T-helper 1 cell treated with Interleukin-12 subunit alpha and Interleukin-12 subunit beta and Interleukin-4 antibody, amounts not matched to agents 30 ng/mL and 1 ng/mL, for 36 hours (primary cell): ENCODE data around the gene LRTM2. TPM values are rescaled to one million over a fixed set of nuclear protein-coding genes. Genes with fewer than 3 reads are reported as not detected.

Experiments used
- intact Hi-C: fragments of 100-400 bp; cut with micrococcal nuclease; formaldehyde crosslinking; loops from one replicate; pipeline ENCODE4 v1.15.1; 2024
- total RNA-seq: library from RNA; stranded (reverse); gene quantifications from 2 replicates; pipeline ENCODE4 v1.2.3, GENCODE V29; 2022

Gene LRTM2
- total RNA-seq, 1 donor from 2014 or later, result not detected

DNA sequence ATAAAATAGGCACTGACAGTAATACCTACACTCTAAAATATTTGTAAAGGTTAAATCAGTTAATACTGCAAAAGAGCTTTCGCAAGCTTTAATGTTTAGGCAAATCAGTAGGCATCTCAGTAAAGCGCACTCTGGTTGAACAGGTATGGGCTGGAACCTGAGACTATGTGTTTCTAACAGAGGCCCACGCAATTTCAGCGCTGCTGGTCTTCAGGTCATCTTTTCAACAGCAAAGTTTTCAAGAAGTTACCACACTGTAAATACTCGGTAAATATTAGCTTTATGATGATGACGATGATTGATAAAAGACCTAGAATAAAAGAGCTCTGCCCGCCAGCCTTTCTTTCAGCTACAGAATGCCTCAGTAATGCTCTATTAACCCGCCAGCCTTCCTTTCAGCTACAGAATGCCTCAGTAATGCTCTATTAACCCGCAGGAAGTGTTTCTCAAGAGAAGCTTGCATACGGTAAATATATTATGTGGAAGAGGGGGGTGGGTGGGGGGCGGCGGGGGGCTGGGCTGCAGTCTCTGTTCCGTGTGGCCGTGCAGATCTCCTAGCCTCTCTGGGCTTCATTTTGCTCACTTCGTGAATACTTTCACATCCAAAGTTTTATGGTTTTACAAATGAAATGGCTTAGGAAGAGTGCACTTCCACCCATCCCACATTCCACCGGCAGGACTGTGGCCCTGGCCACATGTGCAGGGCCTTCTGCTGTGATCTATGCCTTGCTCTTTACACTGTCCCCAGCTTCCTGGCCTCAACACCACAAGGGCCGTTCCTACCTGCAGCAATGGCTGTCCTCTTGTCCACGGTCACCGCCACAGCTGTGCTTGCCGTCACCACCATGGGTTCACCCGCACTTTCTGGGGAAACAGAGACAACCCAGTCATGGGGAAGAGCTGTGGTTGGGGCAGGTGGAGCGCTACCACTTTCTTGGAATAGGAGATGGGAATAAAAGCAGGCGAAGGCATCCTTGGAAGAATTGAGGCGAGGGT lies 19.9 kb downstream of the LRTM2 start:
- intact Hi-C loops, result no loop called here

DNA sequence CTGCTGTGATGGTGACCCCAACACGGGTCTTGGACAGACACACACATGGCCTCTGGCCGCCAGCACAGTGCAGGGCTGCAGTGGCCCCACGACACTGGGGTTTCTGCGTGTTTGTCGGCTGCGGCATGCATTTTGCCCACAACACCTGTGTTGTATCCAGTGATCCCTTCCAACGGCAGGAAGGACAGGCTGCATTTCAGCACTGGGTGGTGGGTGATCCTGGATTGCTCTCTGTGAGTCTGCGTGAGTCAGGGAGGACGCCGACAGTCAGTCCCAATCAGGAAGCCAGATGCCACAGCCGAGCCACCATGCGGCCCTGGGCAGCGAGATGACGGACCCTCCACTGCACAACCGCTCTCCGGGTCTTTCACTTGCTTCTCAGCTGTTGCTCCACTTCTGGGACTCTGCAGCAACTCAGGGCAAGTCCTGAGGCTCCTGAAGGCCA lies 20.6 kb downstream of the LRTM2 start:
- intact Hi-C loops, result no loop called here

DNA sequence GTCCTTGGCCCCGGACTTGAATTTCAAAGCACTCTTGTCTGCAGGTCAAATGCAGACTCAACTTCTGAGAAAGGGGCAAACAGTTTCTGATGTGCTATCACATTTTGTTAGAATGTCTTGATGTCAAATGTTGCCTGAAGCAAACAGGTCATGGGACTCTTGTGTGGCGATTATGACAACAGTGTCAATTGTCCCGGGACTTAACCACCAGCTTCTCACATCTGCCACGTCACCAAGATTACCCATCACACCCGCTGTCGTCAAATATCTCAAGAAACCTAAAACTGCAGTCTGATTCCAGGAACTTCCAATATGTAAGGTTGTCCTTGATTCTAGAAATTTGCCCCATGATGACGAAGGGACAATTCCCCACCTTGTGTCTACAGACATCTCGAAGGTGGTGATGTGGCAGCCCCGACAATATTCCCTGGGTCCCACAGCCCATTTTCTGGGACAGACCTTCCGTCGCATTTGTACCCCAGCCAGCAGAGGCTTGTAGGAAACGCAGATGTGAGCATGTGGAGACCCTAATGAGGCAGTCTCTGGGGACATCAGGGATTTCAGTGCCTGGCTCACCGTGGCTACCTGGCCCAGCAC lies 21.3 kb downstream of the LRTM2 start:
- intact Hi-C loops, result no loop called here

DNA sequence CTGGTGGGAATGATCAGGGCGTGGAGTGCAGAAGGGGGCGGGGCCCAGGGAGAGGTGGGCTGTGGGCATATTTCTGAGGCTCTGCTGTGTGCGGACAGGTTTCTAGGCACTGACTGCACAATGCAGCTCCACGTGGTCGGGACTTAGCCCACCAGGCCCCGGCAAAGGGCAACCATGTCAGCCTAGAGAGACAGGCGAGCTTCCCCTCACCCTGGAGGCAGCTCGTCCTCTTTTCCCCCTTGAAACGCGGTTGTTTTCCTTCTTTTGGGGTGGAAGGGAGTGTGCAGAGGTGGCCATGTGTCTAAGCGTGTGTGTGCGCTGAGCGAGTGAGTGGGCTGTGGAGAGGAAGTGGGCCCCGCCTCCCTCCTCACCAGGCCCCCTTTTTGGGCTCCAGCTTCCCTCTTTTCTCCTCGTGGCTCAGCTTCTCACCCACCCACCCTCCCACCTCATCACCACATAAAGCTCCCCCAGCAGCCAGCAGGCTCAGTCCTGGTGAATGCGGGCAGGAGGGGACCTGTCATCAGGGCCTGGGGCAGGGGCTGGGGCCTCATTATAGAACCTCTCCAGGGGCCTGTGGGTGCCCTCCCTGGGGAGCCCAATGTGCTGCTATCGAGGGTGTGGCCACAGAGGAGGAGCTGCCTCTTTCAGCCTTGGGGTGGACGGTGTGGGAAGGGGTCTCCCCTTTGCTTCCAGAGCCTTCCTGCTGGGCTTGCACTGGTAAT lies 22.0 kb downstream of the LRTM2 start:
- intact Hi-C loops, result no loop called here

DNA sequence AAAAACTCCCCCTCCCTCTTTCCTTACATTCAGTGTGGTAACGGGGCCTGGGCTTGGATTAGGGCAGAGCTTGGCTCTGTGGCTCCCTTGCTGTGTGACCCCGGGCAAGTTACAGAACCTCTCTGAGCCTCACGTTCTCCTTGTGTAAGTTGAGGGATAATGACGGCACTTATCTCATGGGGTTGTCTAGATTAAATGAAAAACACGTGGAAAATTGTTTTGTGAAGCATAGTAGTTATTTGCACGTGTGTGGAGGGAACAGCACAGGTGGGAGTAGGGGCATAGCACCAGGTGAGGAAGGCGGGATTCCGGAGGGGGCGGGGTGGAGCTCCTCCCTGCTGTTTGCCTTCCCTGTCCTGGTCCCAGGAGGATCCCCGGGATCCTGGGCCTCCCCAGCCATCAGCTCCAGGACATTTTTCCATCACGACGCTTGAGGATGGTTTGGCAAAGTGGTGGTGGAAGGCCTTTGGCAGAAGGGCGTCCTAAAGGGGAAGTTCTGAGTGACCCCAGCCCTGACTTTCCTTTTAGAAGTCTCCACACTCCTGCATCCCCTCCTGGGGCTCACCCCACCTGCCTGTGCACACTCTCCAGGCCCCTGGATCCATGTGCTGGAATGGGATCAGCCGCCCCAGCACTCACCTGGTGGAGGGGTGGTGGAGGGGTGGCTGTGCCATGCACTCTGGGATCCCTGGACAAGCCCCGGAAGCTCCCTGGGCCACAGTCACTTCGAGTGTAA lies 22.7 kb downstream of the LRTM2 start:
- intact Hi-C loops, result no loop called here

DNA sequence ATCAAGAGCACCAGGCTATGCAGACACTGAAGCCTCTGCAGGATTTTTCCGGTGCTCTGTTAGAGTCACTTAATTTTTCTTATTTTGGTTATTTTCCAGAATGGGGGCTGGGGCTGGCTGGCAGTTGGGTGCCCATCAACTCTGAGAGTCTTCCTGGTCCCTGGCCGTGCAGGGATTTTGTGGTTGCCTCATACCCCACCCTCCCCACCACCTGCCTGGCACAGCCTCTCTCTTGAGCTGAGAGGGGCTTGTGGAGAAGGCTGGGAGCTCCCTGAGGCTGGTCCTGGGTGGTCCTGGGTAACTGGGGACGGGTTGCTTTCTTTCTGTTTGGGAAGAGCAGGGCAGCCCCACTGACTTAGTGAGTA lies 23.3 kb downstream of the LRTM2 start:
- intact Hi-C loops, result no loop called here

DNA sequence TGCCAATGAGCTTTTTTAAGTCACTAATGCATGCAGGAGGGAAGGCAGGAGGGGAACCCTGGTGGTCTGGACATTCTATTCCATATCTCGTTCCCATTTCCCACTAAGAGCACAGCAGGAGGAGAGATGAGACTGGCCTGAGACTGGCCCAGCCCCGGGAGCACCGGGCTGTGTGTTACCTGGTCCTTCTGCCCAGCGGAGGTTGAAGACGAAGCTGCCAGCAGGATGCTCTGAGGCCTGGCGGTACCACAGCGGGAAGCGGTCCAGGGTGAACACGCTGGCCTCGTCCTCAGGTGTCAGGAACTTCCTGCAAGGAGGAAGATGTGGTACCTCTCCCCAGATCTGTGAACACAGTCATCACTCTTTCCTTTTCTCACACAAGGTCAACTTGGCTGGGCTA lies 23.9 kb downstream of the LRTM2 start:
- intact Hi-C loops, result no loop called here

DNA sequence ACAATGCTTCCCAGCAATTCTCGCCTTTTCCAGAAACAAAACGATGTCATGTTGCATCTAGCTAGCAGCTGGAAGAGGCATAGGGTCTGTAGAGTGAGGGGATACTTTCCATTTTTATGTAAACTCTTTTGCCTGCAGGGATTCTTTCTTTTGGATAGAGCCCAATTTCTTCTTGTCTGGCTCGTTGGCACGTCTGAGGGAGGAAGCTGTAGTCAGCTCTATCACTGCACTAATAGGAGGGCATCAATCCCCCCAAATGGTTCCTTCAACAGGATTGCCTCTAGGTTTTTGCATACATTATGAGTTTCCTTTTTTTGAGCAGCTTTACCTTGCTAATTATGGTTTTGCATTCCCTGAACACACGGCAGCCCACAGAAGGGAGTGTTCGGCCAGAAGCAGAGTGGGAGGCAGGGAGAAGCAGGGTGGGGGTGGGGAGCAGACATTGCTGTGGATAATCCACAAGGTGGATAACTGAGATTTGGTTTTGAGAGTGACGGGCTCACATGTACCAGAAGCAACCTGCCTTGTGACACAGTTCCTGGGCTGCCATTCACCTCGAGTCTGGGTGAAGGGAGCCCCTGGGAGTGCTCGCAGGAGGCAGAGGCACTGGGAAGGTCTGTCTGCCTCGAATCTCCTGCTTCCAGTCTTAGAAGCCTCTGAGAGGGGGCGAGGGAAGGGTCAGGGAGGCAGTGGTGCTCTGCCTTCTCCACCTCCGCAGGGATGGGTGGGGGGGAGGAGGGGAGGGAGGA lies 24.5 kb downstream of the LRTM2 start:
- intact Hi-C loops, result no loop called here

DNA sequence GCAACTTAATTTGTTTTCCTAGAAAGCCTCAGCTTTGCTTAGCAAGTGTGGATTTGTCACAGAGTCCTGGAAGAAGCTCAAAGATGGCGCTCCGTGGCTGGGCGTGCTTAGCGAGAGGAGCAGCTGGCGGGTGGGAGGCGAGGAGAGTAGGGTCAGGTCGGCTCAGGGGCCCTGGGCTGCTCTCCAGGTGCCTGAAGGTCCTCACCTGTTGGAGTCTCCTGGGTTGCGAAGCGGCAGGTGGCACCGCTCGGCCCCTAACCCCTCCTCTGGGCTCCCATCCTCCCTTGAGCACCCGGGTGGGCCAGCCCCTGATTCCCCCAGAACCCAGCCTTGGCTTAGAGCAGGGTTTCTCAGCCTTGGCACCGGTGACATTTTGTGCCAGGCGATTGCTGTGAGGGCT lies 25.1 kb downstream of the LRTM2 start:
- intact Hi-C loops, result no loop called here

DNA sequence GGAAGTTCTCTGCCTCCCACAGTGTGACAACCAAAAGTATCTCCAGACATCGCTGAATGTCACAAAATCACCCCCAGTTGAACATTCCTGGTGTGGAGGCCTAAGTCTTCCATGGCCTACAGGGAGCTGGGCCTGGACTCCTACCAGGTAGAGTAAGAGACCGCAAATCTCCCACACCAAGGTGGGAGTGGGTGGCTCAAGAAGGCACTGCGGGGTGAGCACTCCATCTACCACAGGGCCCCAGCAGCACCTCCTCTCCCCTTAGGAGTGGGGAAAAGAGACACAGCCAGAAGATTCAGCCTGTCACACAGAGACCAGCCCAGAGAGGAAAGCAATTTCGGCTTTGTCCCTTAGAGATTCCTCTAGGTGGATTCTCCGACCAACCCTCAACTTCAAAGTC lies 25.5 kb downstream of the LRTM2 start:
- intact Hi-C loops, result no loop called here

DNA sequence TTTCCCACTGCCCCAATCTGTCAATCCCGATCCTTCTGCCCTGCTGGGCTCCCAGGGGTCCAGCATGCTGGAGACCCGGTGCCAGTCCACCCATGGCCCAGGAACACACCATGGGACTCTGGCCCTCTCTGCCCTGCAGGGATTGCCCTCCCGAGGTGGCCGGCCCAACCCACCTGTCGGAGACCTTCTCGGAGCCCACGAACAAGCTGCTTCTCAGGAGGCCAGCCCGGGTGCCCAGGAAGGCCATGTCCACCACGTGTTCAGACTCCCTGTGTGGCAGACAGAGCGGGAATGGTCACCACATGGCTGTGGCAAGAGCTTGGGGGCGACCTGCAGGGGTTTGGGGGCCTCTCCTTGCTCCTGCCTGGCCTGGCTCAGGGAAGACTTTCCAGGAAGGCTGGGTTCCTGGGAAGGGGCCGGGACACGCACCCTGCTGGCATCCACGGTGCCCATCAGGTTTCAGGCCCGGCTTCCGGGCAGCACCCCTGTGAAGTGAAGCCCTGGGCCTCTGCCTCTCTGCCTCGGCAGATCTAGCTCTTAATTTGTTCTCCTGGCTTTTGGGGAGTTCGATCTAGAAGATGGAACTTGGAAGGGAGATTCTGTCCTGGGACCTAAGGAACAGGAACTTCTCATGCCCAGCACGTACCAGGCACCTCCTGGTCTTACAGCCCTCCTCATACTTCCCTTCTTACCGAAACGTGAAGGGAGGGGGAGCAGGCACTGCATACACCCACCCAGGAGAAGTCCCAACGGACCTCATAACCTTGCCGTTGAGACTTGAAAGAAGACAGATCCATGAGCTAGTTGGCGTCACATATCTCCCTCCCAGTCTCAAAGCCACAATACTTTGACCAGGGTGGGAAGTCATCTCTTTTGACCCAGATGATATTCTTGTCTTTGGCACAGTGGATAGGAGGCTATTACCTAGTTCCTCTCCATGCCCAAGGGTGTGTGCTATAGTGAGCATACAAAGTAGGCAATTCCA lies 26.3 kb downstream of the LRTM2 start:
- intact Hi-C loops, result no loop called here

DNA sequence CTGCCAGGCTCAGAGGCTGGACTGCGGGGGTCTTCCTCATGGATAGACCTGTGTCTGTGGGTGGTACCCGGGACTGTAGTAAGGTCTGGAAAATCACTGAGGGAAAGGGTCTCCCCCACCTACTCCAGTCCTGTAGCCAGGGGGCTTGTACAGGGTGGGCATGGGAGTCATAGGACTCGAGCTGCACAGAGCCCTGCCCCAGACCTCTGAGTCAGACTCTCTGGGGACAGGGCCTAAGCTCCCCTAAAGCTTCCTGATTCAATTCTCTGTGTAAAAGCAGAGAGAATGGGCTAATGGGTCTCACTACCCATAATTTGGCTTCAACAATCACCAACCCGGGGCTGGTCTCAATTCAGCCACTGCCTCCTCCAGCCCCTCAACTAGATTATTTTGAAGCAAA lies 27.0 kb downstream of the LRTM2 start:
- intact Hi-C loops, result no loop called here

DNA sequence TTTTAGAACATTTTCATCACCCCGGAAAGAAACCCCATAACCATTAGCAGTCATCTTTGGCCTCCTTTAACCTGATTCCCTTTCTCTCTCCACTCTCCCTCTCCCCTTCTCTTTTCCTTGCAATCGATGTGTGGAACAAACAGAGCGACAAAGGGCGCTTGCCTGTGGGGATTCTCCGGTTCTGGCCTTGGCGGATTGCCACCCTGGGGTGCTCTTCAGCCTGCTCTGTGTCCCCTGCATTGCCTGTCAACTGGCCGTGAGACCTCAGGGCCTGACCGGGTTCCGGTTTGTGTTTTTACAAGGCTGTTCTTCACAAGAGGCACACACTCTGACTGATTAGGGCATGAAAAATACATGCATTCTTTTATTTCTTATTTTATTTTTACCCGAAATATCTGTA lies 27.8 kb downstream of the LRTM2 start:
- intact Hi-C loops, result no loop called here

DNA sequence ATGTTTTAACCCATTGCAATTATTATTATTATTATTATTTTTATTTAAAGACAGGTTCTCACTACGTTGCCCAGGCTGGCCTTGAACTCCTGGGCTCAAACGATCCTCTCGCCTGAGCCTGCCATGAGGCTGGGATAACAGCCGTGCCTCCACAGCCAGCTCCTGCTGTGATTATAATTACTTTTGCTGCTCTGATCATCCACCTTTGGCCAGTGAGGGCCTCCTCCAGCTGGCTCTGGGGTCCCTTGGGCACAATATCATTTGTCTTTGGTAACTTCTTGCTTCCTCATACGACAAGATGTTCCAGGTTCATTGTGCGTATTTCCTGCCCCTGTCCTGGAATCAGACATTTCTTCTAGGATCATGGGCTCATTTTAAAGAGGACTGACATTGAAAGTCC lies 28.4 kb downstream of the LRTM2 start:
- intact Hi-C loops, result no loop called here

DNA sequence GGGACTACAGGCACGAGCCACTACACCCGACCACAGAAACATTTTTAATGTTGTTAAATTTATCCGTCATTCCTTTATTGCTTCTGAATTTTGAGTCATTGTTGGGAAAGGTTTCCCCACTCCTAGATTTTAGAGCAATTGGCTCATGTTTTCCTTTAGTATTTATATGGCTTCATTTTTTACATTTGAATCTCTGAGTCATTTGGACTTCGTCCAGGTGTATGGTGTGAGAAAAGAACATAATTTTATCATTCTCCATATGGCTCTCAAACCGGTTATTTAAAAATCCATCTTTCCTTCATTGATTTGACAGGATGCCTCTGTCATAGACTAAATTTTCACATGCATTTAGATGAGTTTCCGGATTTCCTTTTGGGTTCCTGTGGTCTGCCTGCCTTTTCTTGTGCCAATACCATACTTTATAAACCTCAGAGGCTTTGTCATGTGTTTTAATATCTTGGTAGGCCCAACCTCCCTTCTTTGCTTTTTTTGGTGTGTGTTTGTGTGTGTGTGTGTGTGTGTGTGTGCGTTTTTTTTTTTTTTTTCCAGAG lies 30.9 kb downstream of the LRTM2 start:
- intact Hi-C loops, result no loop called here

DNA sequence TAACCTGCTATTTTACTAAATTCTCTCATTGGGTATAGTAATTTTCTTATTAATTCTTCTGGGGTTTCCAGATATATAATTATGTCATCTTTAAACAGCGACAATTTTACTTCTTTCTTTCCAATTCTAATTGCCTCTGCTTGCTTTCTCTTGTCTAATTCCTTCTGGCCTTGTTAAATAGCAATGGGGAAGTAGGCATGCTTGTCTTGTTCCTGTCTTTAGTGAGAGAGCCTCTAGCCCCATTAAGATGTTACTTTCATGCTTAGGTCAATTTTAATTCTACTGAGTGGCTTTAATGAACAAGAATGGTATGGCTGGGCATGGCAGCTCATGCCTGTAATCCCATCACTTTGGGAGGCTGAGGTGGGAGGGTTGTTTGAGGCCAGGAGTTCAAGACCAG lies 31.7 kb downstream of the LRTM2 start:
- intact Hi-C loops, result no loop called here

DNA sequence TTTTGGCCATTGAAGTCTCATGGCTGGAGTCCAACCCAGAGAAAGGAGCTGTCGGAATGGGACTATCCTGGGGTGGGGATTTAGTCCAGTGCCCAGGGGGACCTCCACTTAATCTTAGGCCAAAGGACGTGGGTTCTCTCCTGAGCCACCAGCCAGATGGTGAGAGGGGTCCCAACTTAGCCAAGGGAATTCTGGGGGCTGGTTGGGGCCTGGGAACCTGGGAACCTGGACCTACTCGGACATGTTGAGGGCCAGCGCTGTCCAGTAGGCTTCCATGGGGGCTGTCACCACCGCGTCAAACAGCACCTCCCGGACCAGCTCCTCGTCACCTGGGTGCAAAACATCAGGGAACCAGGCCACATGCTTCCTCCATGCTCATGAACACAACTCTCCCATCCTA lies 33.4 kb downstream of the LRTM2 start:
- intact Hi-C loops, result no loop called here

DNA sequence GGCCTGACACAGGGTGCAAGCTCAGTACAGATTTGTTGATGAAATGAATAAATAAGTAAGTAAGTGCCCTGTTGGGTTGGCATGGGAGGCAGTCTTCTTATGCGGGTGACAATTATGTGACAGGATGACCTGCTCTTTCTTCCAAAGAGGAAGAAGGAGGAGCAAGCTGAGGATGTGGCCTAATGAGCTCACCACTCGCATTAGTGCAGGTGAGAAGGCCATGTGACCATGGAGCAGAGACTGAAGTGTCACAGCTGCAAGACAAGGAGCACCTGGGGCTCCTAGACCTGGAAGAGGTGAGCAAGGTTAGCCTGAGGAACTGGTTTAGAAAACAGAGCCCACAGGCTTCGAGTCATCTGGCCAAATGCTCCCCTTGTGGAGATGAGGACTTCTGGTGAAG lies 34.9 kb downstream of the LRTM2 start:
- intact Hi-C loops, result no loop called here

DNA sequence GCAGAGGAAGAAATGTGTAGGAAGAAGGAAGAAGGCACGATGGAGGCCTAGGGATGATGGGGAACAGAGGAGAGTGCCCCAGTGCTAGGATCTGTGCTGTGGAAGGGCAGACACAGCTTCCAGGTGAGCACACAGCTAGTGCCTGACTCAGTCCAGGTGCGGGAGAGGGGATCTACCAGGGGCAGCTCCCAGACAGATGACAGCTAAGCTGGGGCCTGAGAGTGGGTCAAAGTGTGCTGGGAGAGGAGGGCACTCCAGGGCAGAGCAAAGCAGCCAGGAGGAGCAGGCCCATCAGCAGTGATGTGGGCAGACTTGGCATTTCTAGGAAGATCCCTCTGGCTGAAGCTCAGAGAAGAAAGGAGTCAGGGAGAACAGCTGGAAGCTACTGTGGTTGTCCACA lies 36.7 kb downstream of the LRTM2 start:
- intact Hi-C loops, result no loop called here
